ENCODE measurements around the gene HTR1A. TPM values are rescaled to one million over a fixed set of nuclear protein-coding genes. Genes with fewer than 3 reads are reported as not detected.

The HTR1A gene
- total and polyA plus RNA-seq, 2 of the 8 experiments (the other 6 are each of a cell fraction or from before 2014, with no cell fraction given) = 4.7 to 6.5 TPM

DNA sequence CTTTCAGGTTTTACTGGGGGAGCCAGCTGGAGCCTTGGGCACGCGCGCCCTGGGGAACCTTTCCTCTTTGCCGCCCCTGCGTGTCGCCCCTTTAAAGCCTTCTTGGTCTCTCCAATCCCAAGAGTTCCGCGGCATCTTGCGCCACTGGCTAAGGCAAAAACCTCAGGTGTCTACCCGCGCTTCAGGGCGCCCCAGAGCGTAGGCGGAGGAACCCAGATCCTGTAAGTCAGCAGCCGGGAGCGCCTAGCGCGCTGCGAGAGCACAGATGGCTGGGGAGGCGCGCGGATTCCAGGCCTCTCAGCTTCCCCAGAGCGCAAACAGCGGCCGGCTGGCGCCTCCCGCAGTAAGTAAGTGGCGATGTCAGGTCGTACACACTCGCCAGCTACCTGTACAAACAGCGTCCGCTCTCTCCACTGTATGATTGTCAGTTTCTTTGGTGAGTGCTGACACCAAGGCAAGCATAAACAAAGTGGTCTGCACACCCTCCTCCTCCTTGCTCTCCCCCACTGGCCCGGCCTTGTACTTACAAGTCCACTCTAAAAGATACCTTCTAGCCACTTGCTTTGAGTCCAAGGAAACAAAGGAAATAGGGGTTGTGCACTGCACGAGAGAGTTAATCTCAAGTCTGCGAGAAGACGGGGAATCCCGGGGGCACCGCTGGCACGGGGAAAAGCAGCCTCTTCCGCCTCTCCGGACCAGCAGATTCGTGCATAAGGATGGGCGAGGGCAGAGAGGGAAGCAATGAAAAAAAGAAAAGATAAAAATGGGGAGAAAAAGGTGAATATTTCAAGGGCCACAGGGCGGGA is 2.9 kb downstream of the HTR1A start:
- H3K9me3 ChIP-seq (ENCODE audit: insufficient read depth in 2 of 2, low read depth in 1 of 2, low read length in 1 of 2) = peaks cover 0 to 10% of the 10 kb centered on the region in 2 experiments; a peak in 2 of 4 replicates
- H3K27me3 ChIP-seq (replicated peaks in 1 of 4; ENCODE audit: control insufficient read depth in 3 of 4, extremely low read depth in 1 of 4, insufficient read depth in 3 of 4, low read length in 3 of 4) = peaks cover 5 to 33% (median 23%) of the 10 kb centered on the region in 4 experiments
- H2BK120ac ChIP-seq (replicated peaks; ENCODE audit: low read depth, low read length) = peak overlapping the region; percentile 48
- no peak overlapping the region for H3K23ac ChIP-seq (ENCODE audit: insufficient read length)
- peak overlapping the region; percentile 54; the same call in 1 of the 2 replicates for H2BK5ac ChIP-seq (ENCODE audit: low read depth, low read length)
- ChIA-PET CTCF (ENCODE audit: partially characterized antibody) (interaction anchor here (0.5 to 1.4 kb wide), 12 partner anchors 43 to 575 kb away, joined by 3 to 10 read pairs (median 4); no protein-coding TSS in a partner anchor), POLR2A (ENCODE audit: partially characterized antibody) (no interaction called here)
- H3K79me2 ChIP-seq (ENCODE audit: control insufficient read depth in 1 of 2, insufficient read depth in 2 of 2, low read length in 2 of 2) = no peaks in the 10 kb centered on the region
- peaks cover 6% of the 10 kb centered on the region; the same call in 1 of the 2 replicates for H3K23me2 ChIP-seq (ENCODE audit: low read depth, low read length)
- H3K4me3 ChIP-seq (ENCODE audit: extremely low read depth in 1 of 4, insufficient read depth in 2 of 4, low read depth in 3 of 4, low read length in 4 of 4) = peak overlapping the region; percentile 50 to 64 (median 58)
- H4K8ac ChIP-seq (ENCODE audit: extremely low read depth, insufficient read depth, low read length) = no peak overlapping the region
- DNase-seq (ENCODE audit: low read depth in 1 of 2, low spot score in 2 of 2) (peak; percentile 83 to 87), FAIRE-seq (peak; percentile 19)
- no peaks in the 10 kb centered on the region for H4K20me1 ChIP-seq (replicated peaks in 1 of 2; ENCODE audit: control insufficient read depth in 1 of 2, insufficient read depth in 2 of 2, low read length in 2 of 2)
- no peak overlapping the region for H3K18ac ChIP-seq (ENCODE audit: extremely low read depth, low read length)
- peak overlapping the region; percentile 6; the same call in 1 of the 2 replicates for H3K27ac ChIP-seq (ENCODE audit: low read depth, low read length)
- peaks cover 0 to 18% (median 10%) of the 10 kb centered on the region in 4 experiments; a peak in 6 of 7 replicates for H3K4me1 ChIP-seq (replicated peaks in 1 of 4; ENCODE audit: control insufficient read depth in 3 of 4, insufficient read depth in 4 of 4, low read length in 3 of 4)
- H3K14ac ChIP-seq (ENCODE audit: insufficient read length) = no peak overlapping the region
- H2AFZ ChIP-seq (ENCODE audit: low read length) = peak overlapping the region; percentile 76; the same call in 1 of the 2 replicates
- H2BK12ac ChIP-seq (ENCODE audit: low read depth, low read length) = no peak overlapping the region; the same call in 1 of the 2 replicates
- no peak overlapping the region for H2BK15ac ChIP-seq (ENCODE audit: low read length)
- H3K56ac ChIP-seq (replicated peaks; ENCODE audit: insufficient read length, low read depth, low read length) = peak overlapping the region; percentile 81
- H3K36me3 ChIP-seq (ENCODE audit: control insufficient read depth in 2 of 4, insufficient read depth in 4 of 4, low read length in 3 of 4) = no peaks in the 10 kb centered on the region
- peak overlapping the region; percentile 82 for H4K91ac ChIP-seq (replicated peaks; ENCODE audit: insufficient read length, low read length)
- H3K4me2 ChIP-seq (ENCODE audit: insufficient read depth in 1 of 2, low read depth in 2 of 2, low read length in 2 of 2) = peak overlapping the region; percentile 84 to 98
- H2AK5ac ChIP-seq (ENCODE audit: low read depth, low read length) = no peak overlapping the region
- peak overlapping the region; percentile 62 for H4K5ac ChIP-seq (ENCODE audit: insufficient read length, low read depth, low read length)
- no peak overlapping the region for H3K4ac ChIP-seq (replicated peaks; ENCODE audit: insufficient read length, low read depth, low read length)
- 2% methylated on average over 42 of the region's 44 CpGs; no CpG with 5 or more reads in 1 of the 2 experiments for WGBS, 2 experiments (ENCODE audit: extremely low coverage in 1 of 2, insufficient coverage in 1 of 2, insufficient read length in 1 of 2, insufficient replicate concordance in 2 of 2, low coverage in 1 of 2, low lambda C conversion rate in 2 of 2, missing lambda C conversion rate in 1 of 2)
- peak overlapping the region in 1 of 4 experiments; percentile 15; a peak in 3 of 7 replicates for H3K9ac ChIP-seq (replicated peaks in 1 of 4; ENCODE audit: extremely low read depth in 1 of 4, low read depth in 3 of 4, low read length in 3 of 4)
- H3K79me1 ChIP-seq (ENCODE audit: low read depth, low read length) = no peaks in the 10 kb centered on the region
- no peak overlapping the region for H2BK20ac ChIP-seq (ENCODE audit: low read length)
- TF ChIP-seq RBBP5 (IDR thresholded peaks at IDR 0.05; ENCODE audit: borderline replicate concordance, low read depth, low read length) (peak; percentile 16; the same call in 1 of the 2 replicates), CBX8 (IDR thresholded peaks at IDR 0.05; ENCODE audit: borderline replicate concordance, low read depth, low read length) (no peak), TAF1 (IDR thresholded peaks at IDR 0.05; ENCODE audit: low read depth, low read length) (0 out of 2 replicates have a peak, but pooled peaks have one; percentile 44), CEBPB (IDR thresholded peaks at IDR 0.05; ENCODE audit: low read depth, low read length) (0 out of 2 replicates have a peak, but pooled peaks have one; percentile 6), ZNF274 (IDR thresholded peaks at IDR 0.05; ENCODE audit: borderline replicate concordance, extremely low read depth, low read length) (no peak), MAFK (IDR thresholded peaks at IDR 0.05; ENCODE audit: low read depth, low read length) (no peak; the same call in 1 of the 2 replicates), JUND (IDR thresholded peaks at IDR 0.05; ENCODE audit: low read length) (no peak), RNF2 (IDR thresholded peaks at IDR 0.05; ENCODE audit: borderline replicate concordance, low read depth, low read length, missing control alignments, poor library complexity, severe bottlenecking) (no peak), NRF1 (IDR thresholded peaks at IDR 0.05; ENCODE audit: low read depth, low read length) (no peak), RXRA (IDR thresholded peaks at IDR 0.05; ENCODE audit: insufficient read depth, low read depth, low read length) (no peak)
